ENCODE measurements around the gene ABCC1.
A peak's percentile ranks its signal among the peaks of the same experiment; 100 is the strongest.

ABCC1 gene

DNA sequence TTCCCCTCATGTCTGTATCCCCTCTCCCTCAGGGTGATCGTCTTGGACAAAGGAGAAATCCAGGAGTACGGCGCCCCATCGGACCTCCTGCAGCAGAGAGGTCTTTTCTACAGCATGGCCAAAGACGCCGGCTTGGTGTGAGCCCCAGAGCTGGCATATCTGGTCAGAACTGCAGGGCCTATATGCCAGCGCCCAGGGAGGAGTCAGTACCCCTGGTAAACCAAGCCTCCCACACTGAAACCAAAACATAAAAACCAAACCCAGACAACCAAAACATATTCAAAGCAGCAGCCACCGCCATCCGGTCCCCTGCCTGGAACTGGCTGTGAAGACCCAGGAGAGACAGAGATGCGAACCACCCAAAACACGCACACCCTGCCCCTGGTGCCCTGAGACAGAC is 191.7 kb downstream of the ABCC1 start:
- H3K36me3 ChIP-seq (ENCODE audit: low read length), result no peaks in the 10 kb centered on the region; the same call in 1 of the 2 replicates
- no peaks in the 10 kb centered on the region for H3K9me2 ChIP-seq (replicated peaks; ENCODE audit: insufficient read depth, low read length)
- H3K27me3 ChIP-seq (ENCODE audit: low read length), result no peaks in the 10 kb centered on the region
- H3K27ac ChIP-seq (ENCODE audit: low read depth, low read length), result no peak overlapping the region
- no peak overlapping the region for H3K4me2 ChIP-seq (ENCODE audit: low read depth, low read length, poor library complexity, severe bottlenecking)
- TF ChIP-seq, protein P1, sequence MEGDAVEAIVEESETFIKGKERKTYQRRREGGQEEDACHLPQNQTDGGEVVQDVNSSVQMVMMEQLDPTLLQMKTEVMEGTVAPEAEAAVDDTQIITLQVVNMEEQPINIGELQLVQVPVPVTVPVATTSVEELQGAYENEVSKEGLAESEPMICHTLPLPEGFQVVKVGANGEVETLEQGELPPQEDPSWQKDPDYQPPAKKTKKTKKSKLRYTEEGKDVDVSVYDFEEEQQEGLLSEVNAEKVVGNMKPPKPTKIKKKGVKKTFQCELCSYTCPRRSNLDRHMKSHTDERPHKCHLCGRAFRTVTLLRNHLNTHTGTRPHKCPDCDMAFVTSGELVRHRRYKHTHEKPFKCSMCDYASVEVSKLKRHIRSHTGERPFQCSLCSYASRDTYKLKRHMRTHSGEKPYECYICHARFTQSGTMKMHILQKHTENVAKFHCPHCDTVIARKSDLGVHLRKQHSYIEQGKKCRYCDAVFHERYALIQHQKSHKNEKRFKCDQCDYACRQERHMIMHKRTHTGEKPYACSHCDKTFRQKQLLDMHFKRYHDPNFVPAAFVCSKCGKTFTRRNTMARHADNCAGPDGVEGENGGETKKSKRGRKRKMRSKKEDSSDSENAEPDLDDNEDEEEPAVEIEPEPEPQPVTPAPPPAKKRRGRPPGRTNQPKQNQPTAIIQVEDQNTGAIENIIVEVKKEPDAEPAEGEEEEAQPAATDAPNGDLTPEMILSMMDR (IDR thresholded peaks at IDR 0.05; ENCODE audit: insufficient read depth, low read length, poor library complexity, severe bottlenecking), result no peak
- TF ChIP-seq EZH2phosphoT487 (conservative IDR thresholded peaks at IDR 0.05; ENCODE audit: low read length), result no peak
- no peak overlapping the region for H2AFZ ChIP-seq (ENCODE audit: low read depth, low read length, severe bottlenecking)
- no peak overlapping the region for H3K9ac ChIP-seq (ENCODE audit: low read length)
- no peaks in the 10 kb centered on the region for H4K20me1 ChIP-seq (ENCODE audit: low read depth, low read length)
- H3K4me3 ChIP-seq (ENCODE audit: insufficient read depth, low read length, poor library complexity, severe bottlenecking), result no peak overlapping the region
- H3K79me2 ChIP-seq (ENCODE audit: insufficient read depth, low read length), result no peaks in the 10 kb centered on the region
- no peaks in the 10 kb centered on the region for H3F3A ChIP-seq (ENCODE audit: insufficient read depth)
- no peaks in the 10 kb centered on the region for H3K9me3 ChIP-seq (ENCODE audit: insufficient read depth, low read length)

DNA sequence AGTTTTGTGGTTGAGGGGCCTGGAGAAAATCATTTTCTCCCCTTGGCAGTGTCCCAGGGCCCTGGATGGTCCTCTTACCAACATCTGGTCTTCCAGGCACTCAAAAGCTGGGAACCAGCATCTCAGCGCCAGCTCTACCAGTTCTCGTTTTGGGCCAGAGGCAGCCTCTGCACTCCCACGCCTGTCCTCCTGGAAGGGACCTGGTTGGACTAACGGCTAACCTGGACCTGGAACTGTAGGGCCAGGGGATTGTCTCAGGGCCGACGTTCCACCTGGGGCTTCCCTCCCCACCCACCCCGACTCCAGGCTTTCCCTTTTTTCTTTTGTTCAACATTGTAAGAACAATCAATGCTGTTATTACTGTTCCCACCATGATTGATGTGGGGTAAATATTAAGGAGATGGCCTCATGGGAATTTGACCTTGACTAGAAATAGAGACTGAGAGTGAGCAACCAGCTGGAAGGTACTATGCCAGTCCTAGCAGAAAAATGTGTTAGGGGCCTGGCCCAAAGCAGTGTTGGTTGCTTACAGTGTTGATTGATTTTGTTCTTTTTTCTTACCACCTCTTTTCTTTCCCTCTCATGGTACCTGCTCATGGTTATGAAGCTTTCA is 192.5 kb downstream of the ABCC1 start:
- Histone ChIP-seq H3K4me2 (ENCODE audit: low read depth, low read length, poor library complexity, severe bottlenecking) (no peak overlapping the region), H3K79me2 (ENCODE audit: insufficient read depth, low read length) (no peaks in the 10 kb centered on the region), H3K27ac (ENCODE audit: low read depth, low read length) (no peak overlapping the region), H3K27me3 (ENCODE audit: low read length) (no peaks in the 10 kb centered on the region), H3K9ac (ENCODE audit: low read length) (no peak overlapping the region), H3K9me2 (replicated peaks; ENCODE audit: insufficient read depth, low read length) (no peaks in the 10 kb centered on the region), H3K4me3 (ENCODE audit: insufficient read depth, low read length, poor library complexity, severe bottlenecking) (no peak overlapping the region), H2AFZ (ENCODE audit: low read depth, low read length, severe bottlenecking) (no peak overlapping the region), H4K20me1 (ENCODE audit: low read depth, low read length) (no peaks in the 10 kb centered on the region), H3F3A (ENCODE audit: insufficient read depth) (no peaks in the 10 kb centered on the region), H3K36me3 (ENCODE audit: low read length) (no peaks in the 10 kb centered on the region; the same call in 1 of the 2 replicates), H3K9me3 (ENCODE audit: insufficient read depth, low read length) (no peaks in the 10 kb centered on the region)
- TF ChIP-seq, protein P1 (IDR thresholded peaks at IDR 0.05; ENCODE audit: insufficient read depth, low read length, poor library complexity, severe bottlenecking), result no peak
- no peak for TF ChIP-seq EZH2phosphoT487 (conservative IDR thresholded peaks at IDR 0.05; ENCODE audit: low read length)

DNA sequence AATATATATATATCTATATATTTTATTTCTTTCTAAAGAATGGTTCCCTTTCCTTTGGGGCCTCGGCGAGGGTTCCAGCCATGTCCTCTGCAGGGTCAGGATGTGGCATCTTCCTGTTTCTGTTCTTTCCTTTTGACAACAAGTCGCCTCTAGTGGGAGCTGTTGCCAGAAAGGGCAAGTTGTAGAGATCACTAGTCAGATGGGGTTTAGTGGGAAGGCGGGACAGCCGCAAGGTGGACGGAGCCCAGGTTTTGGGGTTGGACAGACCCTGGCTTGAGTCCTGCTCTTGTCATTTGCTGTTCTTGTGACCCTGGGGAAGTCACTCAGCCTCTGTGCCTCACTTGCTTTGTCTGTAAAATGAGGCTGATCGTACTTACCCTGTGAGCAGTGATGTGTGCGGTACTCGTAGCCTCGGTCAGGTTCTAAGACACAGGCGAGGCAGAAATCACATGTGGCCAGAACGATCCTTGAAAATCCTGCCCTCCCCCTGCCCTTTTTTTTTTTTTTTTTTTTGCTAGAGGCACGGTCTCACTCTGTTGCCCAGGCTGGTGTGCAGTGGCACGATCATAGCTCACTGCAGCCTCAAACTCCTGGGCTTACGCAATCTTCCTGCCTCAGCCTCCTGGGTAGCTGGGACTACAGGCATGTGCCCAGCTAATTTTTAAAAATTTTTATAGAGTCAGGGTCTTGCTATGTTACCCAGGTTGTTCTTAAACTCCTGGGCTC is 193.8 kb downstream of the ABCC1 start:
- H3K4me3 ChIP-seq (ENCODE audit: insufficient read depth, low read length, poor library complexity, severe bottlenecking), result no peak overlapping the region

More for the DNA sequence above, 193.8 kb downstream of the ABCC1 start:
- no peak overlapping the region for H3K27ac ChIP-seq (ENCODE audit: low read depth, low read length)
- H3K79me2 ChIP-seq (ENCODE audit: insufficient read depth, low read length), result no peaks in the 10 kb centered on the region
- H4K20me1 ChIP-seq (ENCODE audit: low read depth, low read length), result no peaks in the 10 kb centered on the region
- H3K36me3 ChIP-seq (ENCODE audit: low read length), result no peaks in the 10 kb centered on the region; the same call in 1 of the 2 replicates
- H3K4me2 ChIP-seq (ENCODE audit: low read depth, low read length, poor library complexity, severe bottlenecking), result no peak overlapping the region
- no peak overlapping the region for H3K9ac ChIP-seq (ENCODE audit: low read length)
- H2AFZ ChIP-seq (ENCODE audit: low read depth, low read length, severe bottlenecking), result no peak overlapping the region
- no peaks in the 10 kb centered on the region for H3K9me2 ChIP-seq (replicated peaks; ENCODE audit: insufficient read depth, low read length)
- H3K27me3 ChIP-seq (ENCODE audit: low read length), result no peaks in the 10 kb centered on the region
- no peaks in the 10 kb centered on the region for H3F3A ChIP-seq (ENCODE audit: insufficient read depth)
- TF ChIP-seq, protein P1 (IDR thresholded peaks at IDR 0.05; ENCODE audit: insufficient read depth, low read length, poor library complexity, severe bottlenecking), result peak; percentile 39
- no peak for TF ChIP-seq EZH2phosphoT487 (conservative IDR thresholded peaks at IDR 0.05; ENCODE audit: low read length)
- H3K9me3 ChIP-seq (ENCODE audit: insufficient read depth, low read length), result no peaks in the 10 kb centered on the region

Data from SU-DHL-6 (cell line).